GM12878 (cell line): ENCODE measurements around the gene RPL26.

Experiments used
- CTCF ChIP-seq, 3 experiments: IDR thresholded peaks in 2 of 3; conservative IDR thresholded peaks in 1 of 3; 2 replicates each; pipeline ENCODE4 v1.5.1; 2011; ENCODE audit warnings: low read depth in 3 of 3, low read length in 3 of 3, mild to moderate bottlenecking in 3 of 3, control low read depth in 2 of 3, moderate library complexity in 2 of 3, inconsistent platforms in 1 of 3, mixed read lengths in 1 of 3; ENCODE audit not compliant: control insufficient read depth in 2 of 3, insufficient read depth in 1 of 3; ENCODE audit errors: extremely low read depth in 1 of 3
- KAT2A ChIP-seq: conservative IDR thresholded peaks from 2 replicates; pipeline ENCODE4 v1.6.1; 2011; ENCODE audit warnings: low read depth, low read length; ENCODE audit not compliant: control insufficient read depth
- POLR2A ChIP-seq: IDR thresholded peaks from 2 replicates; pipeline ENCODE4 v1.6.1; 2011; ENCODE audit warnings: low read depth, mild to moderate bottlenecking, low read length

DNA sequence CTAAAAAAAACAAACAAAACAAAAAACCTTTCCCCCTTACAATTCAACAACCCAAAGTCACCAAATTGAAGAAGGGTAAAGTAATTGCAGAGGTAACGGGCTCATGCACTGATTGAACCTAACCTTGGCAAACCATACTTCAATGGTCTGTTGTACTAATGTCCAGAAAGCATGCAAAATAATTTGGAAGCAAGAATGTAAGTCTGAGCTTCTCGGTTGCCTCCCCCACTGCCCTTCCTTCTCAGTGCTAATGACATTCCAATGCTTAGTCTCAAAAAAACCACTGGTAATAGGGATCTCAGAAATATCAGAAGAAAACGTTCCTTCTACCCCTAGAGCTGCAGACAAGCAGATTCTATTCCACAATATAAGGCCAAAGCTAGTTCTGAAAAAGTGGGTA is 22.2 kb downstream of the RPL26 start:
- TF ChIP-seq KAT2A (no peak), POLR2A (no peak), CTCF (IDR thresholded peaks at IDR 0.05 in 2 of 3, conservative IDR thresholded peaks at IDR 0.05 in 1 of 3; ENCODE audit: control insufficient read depth in 2 of 3, extremely low read depth in 1 of 3, insufficient read depth in 1 of 3, low read depth in 3 of 3, low read length in 3 of 3) (no peak)
